Middle frontal gyrus (tissue), 1 donor: ENCODE data around the gene ONECUT1.
"Not testable (repeated sequence)": the region's sequence is repeated elsewhere in the genome, so short reads cannot be mapped to it uniquely, and the experiment has no call there.

Experiments used
- DNase-seq: peaks from one replicate; pipeline ENCODE4 v3.0.0-alpha.2; 2015; ENCODE audit warnings: low spot score; ENCODE audit errors: extremely low spot score

ONECUT1 gene

DNA sequence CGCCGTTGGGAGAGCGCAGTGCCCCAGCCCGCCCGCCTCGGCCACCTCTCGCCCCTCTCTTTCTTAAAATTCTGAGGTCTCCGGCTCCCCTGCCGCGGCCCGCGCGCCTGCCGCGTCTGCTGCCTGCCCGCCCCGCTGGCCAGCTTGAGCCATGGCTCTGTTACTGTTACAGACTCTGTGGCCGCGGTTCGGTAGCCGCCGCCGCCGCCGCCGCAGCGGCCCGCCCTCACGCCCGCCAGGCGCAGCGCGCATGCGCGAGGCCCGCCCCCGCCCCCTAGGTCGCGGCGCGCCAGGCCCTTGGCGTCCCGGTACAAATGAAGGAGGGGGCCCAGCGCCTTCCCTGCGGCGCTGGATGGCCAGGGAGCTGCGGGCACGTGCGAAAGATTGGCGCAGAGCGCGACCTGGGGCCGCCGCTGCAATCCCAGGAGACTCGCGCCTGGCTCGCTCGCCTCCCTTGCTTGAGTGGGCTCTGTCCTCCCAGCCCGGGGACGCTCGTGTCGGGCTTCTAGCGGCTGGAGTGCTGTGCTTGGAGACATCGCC lies at the start of gene ONECUT1:
ONECUT1 (minus strand) TSS at position 168 of the 540 bp plus-strand sequence. CDS start 452 bp downstream, outside the sequence.
- DNase-seq = no peak

DNA sequence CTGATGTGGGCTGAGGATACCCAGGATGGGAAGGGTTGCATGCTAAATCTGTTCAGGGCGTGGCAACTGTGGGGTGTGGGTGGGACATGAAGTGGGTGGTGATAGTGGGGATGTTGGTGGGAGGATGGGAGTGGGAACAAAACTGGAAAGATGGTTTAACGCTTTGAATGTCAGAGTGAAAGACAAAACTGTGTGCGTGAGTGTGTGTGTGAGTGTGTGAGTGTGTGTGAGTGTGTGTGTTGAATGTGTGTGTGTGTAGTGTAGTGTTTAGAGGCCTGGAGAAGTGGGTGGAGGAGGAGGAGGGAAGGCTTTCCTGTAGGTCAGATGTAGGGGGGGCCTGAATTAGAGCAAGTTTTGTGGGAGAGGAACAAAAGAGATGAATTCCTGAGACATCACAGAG lies 44.2 kb upstream of the ONECUT1 start:
- DNase-seq = no peak

DNA sequence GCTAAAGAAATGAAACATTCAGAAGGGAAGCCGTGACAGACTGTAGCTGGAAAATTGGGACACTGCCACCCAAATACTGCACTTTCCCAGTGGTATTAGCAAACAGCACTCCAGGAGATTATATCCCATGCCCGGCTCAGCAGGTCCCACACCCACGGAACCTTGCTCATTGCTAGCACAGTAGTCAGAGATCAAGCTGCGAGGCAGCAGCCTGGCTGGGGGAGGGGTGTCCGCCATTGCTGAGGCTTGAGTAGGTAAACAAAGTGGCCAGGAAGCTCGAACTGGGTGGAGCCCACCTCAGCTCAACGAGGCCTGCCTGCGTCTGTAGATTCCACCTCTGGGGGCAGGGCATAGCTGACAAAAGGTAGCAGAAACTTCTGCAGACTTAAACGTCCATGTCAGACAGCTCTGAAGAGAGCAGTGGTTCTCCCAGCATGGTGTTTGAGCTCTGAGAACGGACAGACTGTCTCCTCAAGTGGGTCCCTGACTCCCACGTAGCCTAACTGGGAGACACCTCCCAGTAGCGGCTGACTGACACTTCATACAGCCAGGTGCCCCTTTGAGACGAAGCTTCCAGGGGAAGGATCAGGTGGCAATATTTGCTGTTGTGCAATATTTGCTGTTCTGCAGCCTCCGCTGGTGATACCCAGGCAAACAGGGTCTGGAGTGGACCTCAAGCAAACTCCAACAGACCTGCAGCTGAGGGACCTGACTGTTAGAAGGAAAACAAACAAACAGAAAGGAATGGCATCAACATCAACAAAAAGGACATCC lies 34.2 kb upstream of the ONECUT1 start:
- DNase-seq = not testable (repeated sequence)

DNA sequence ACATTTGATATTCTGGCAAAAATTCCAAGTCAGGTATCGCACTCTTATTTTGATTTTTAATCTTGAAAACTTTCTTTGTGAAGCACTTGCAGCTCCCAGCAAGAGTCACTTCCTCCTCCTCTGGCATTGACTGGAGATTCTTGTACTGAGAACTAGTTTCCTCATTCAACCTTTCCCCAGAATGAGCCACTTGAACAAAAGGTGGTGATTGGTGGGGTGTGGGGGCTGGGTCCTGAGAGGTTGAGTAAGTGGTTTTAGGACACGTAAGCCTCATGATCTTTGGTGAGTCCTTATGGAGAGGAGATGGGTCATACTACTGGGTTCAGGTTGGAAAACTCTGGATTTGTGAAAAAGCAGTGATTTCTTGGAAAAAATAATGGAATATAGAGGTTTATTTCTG lies 32.3 kb upstream of the ONECUT1 start:
- DNase-seq = no peak

DNA sequence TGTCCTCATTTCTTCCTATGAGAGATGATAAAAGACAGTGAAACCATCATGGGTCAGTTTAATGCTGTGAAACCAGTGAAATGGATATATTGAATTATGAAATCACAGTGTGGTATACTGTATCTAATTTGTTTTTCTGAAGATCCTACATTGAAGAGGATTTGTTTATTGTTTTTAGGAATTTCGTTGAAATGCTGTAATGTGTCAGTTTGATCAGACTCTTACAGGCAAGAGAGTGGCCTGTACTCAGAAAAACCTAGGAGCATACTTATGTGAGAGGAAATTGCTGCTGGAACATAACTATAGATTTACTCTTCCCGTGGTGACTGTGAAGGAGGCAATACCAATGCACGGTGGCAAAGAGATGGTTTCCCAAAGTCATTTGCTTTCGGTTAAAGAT lies 29.1 kb upstream of the ONECUT1 start:
- DNase-seq = no peak

DNA sequence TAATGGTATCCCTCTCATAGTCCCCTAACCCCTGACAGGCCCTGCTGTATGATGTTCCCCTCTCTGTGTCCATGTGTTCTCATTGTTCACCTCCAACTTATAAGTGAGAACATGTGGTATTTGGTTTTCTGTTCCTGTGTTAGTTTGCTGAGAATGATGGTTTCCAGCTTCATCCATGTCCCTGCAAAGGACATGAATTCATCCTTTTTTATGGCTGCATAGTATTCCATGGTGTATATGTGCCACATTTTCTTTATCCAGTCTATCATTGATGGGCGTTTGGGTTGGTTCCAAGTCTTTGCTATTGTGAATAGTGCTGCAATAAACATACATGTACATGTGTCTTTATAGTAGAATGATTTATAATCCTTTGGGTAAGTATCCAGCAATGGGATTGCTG lies 25.8 kb upstream of the ONECUT1 start:
- DNase-seq = not testable (repeated sequence)

DNA sequence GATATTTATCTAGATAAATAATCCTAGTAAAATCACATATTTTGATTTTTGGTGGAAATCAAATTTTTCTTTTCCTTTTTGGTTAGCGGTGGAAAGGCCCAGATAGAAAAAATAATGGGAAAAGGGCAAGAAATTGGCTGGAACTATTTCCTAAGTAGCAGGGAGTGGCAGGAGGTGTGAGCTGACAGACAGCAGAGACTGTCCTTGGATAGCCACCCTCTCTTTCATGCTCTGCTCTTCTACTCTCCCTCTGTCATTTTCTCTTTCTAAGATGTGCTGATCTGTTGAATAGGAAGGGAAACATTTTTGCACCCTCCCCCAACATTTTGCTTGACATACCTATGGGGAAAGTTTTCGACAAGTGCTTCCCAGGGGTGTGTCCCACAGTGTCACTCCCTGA lies 18.9 kb upstream of the ONECUT1 start:
- DNase-seq = no peak

DNA sequence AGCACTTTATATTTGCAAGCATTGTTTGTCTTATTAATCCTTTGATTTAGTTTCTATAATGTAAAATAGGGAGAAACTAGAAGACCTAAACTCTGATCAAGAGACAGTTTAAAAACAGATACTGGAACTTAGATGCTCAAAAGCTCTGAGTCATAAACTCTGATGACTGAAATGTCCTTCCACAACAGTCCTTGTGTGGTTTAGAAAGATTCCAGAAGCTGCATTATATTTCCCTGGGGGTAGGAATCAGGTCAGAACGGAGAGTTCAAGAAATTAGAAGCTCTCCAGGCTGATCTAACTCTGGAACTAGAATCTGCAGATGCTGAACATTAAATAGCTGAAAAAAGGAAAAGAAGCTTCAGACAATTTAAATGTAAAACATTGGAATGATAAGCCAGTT lies 18.3 kb upstream of the ONECUT1 start:
- no peak for DNase-seq

DNA sequence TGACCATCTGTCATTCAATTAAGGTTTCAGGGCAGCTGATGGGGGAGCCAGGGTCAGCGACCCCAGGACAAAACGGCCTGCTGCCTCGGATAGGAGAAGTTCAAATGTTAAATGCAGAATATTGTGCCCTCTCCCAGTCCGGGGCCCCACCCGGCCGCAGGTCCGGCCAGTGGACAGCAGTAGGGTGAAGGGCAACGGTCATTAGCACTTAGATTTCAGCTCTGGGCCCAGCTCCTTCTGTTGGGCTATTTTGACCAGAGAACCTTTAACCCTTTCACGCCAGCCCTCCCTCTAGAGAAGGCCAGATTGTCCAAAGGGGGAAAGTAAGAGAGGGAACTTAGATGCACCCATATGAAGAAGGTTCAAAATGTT lies 16.1 kb upstream of the ONECUT1 start:
- DNase-seq = no peak

DNA sequence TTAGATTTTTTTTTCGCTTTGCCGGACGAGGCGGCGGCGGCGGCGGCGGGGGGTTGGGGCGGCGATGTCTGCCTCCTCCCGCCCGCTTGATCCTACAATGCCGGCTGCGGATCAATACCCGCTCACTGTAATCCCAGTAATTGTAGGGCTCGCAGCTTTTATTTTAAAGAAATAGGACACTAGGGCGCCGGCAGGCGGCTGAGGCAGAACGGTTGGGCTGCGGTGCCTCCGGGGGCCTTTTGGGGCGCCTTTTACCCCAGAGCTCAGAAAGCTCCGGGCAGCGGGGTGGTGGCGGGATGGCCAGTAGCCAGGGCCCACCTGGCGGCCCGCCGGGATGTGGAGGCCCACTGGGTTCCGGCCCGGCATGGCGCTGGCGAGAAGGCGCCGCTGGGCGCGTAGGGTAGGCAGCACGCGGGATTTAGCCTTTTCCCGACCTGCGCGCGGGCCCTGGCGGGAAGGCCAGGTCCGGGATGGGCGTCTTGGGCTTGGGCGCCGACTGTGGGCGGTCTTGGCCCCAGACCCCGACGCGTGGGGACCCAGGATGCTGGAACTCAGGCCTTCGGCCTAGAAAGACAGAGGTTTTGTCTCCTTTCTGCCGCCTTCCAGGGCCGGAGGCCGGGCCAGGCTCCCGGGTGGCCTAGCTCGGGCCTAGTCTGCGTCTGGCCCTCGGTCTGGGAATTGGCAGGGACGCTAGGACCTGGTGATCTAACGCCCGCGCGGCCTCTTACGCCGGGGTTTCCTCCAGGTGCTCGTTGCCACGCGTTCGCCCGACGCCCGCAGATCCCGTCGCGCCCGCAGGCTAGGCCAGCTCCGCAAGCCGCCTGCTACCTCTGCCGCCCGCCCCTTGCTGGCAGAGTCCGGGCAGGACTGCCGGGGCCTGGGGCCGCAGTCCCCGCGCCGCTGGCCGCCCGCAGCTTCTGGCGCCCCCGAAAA lies 15.5 kb upstream of the ONECUT1 start:
- DNase-seq = no peak

DNA sequence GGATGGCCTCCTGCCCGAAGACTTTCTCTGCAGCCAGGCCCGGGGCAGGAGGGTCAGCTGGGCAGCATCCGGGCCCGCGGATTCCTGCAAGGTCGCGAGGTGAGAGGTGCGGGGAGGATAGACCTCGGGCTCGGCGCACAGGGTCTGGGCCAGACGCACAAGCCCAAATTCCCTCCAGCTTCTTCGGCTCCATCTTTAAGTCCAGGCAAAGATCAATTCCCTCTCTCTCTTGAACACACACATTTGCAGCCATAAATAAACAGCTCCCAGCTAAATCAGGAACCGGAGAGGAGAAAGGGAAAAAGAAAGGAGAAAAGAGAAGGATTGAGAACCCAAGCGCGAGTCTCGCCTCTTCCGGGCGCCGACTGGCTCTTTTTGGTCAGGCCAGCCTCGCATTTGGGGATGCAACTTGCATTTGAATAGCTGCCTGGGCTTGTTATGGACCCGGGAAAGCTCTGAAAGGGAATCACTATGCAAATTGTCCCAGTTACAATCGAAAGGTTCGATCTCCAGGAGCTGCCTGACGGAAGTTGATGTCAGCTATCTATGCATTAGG lies 14.5 kb upstream of the ONECUT1 start:
- DNase-seq = no peak

DNA sequence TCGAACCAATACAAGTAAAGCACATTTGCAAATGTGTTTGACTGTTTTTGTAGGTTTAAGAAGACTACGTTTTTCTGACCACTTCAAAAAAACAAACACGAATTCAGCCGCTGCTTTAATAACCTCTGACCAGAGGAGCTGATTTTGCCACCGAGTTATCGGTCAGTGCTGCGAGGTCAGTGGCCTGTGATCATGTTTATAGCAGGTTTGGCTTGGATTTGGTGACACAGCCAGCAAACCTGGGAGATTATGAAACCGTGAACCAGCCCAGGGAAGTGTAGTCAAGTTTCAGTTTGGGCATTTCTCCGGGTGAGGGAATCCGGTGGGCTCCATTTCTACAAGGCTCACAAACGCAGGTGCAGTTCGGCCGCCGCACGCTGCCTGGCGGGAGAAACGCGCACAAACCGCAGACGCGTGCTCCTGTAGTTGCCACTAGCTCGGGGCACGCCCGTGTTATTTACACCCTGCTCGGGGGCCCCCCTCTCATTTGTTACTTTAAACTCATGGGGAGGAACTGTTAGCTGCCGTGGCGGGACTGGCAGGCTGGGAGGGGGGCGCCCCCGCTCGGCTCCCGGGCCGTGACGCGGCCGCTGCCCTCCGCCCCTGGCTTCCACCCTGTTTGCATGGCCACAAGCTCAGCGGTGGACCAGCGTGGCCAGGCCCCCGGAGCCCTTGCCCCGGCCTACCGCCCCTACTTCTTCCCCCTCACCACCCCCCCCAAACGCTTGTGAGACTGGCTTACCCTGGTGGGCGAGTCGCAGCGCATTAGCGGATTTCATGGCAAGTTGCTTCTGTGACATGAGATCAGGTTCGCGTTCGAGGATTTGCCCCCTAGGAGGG lies 13.6 kb upstream of the ONECUT1 start:
- no peak for DNase-seq

DNA sequence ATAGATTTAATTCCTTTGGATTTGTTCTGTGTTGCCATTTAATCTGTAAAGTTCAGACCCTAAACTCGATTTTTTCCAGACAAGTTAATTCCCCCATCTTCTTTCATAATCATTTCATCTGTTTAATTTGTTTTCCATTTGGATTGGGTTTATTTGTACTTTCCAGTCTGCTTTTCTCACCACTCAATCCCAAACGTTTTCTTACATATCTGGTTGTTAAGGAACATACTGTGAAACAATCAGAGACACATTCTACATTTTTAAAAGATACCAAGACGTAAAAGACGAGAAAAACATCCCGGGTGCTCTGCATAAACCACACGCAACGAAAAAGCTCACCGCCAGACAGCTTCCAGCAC lies 13.0 kb upstream of the ONECUT1 start:
- no peak for DNase-seq

DNA sequence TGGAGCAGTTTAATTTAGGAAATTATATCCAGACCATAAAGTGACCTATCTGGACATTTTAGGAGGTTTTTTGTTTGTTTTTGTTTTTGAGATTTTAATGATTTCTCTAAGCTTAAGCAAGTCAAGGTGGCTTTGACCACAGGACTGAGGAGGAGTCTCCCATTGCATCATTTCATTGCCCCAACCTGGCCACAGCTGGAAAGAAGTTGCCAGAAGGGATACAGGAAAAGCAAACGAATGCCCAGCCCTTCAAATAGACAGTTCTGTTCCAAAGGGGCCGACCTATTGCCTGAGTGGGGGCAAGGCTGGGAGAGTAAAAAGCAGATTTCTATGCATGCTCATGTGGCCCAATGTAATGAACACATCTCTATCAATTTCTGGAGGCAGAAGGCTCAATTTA lies 12.0 kb upstream of the ONECUT1 start:
- DNase-seq = no peak

DNA sequence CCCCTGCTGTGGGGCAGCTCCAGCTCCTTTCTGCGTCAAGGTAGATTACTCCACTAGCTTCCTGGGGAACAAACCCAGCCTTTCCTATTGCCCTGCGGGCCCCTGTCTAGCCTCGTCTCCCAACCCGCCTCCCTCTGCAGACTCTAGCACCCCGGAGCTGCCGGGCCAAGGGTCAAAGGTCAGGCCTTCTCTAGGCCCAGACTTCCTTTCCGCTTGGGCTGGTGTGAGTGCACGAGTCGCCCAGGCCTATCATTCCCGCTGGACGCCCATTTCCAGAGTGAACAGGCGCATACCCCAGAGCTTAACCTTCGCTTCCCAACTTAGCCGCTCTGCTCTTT lies 11.6 kb upstream of the ONECUT1 start:
- no peak for DNase-seq

DNA sequence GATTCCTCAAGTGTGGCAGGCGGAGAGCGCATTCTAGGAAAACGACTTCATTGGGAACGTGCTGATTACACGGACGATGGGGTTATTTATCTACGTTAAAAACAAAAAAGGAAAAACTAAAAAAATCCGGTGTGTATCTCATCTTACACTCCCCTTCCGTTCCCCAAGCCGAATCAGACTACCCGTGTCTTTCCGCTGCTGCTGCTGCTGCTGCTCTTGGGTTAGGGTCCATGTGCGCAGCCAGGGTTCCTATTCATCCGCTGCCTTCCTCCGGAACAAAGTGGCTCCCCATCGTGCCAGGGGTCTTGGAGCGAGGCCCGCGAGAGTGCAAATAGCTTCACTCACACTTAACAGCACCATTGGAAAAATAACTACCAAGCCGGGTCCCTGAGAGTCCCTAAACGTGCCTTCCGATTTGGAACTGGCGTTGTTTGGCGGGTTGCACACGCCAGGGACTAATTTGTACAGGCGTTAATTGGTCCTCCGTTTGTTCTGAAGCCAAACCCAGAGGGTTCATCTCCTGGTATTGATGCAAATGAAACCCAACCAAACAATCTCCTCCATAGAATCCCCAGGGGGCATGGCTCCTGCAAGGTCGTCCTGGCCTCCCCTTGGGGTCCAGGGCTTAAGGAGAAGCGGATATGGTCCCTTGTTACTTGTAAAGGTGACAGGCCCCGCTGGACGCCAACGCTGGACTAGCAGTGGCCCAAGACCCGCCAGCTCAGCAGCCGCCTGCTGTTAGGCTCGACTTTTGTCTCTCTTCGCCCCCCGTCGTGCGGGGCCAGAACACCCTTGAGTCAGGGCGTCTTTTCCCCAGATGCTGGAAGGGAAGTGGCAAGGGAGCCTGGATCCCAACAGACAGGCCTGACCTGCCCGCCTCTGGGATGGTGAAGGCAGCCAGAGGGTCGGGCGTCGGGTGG lies 11.0 kb upstream of the ONECUT1 start:
- DNase-seq = no peak

DNA sequence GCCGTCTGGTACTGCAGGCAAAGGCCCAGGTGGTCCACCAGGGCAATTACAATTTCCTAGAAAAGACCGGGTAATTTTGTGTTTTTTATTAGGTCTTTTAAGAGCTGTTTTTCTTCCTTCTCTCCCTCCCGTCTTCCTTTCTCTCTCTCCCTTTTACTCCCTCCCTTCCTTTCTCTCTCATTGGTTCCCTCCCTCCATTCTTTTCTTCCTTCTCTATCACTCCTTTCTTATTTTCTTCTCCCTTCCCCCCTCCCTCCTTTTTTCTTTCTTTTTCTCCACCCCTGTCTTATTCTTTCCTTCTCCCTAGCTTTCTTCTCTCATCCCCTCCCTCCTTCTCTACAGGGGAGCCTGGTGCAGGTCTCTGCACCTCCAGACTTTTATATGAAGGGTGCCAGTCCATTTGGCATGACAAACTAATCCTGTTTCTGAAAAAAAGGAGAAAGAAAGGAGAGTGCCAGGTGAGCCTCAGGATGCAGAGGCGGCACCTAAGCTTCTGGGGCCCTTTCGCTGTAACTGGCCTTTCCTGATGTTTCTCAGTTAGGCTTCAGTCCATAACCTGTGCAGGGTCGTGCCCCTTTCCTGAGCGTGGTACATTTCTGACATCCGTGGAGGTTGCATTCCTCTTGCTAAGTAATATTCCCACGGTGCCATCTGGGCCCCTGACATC lies 9.1 kb upstream of the ONECUT1 start:
- DNase-seq = no peak

DNA sequence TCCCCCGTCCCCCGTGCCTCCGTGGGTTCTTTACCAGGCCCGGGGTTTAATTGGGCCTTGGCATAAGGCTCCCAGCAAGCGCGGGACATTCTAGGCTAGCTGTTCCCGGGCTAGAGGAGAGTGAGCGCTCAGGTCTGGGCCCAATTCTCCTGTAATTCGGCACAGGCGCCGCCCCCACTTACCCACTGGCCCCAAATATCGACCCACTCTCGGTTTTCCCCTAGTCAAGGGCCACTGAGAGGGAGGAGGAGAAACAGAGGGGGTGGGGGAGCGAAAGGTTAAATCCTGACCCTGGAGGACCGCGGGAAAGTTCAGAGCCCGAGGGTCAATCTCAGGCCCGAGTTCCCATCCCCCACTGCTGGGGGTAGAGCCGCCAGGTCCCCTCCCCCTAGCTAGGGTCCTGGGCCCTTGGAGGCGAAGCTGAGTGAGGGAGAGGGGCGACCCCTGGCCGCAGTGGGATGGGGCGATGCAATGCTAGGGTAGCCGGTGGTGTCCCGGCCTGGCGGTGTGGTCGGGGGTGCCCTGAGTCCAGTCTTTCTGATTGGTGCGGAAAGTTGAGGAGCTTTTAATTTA lies 8.5 kb upstream of the ONECUT1 start:
- no peak for DNase-seq
